Type B pancreatic cell (in vitro differentiated cells): ENCODE measurements around the gene SLC4A1. TPM values are rescaled to one million over a fixed set of nuclear protein-coding genes. Genes with fewer than 3 reads are reported as not detected.

Experiments
- DNase-seq: peaks from one replicate; pipeline ENCODE4 v3.0.0; 2021; ENCODE audit warnings: mixed read lengths; ENCODE audit not compliant: unreplicated experiment; ENCODE audit errors: extremely low spot score
- H3K27ac Mint-ChIP-seq: 2 replicates; pipeline ENCODE4 v1.8.0; 2021; ENCODE audit warnings: mild to moderate bottlenecking, mixed read lengths
- H3K27me3 Mint-ChIP-seq: 2 replicates; pipeline ENCODE4 v1.8.0; 2021; ENCODE audit warnings: mixed read lengths
- H3K36me3 Mint-ChIP-seq: 2 replicates; pipeline ENCODE4 v1.8.0; 2021; ENCODE audit warnings: mixed read lengths
- H3K4me1 Mint-ChIP-seq: one replicate; pipeline ENCODE4 v1.8.0; 2021; ENCODE audit warnings: mixed read lengths; ENCODE audit not compliant: unreplicated experiment
- H3K4me3 Mint-ChIP-seq: 2 replicates; pipeline ENCODE4 v1.8.0; 2021; ENCODE audit warnings: mild to moderate bottlenecking, mixed read lengths
- H3K9me3 Mint-ChIP-seq: 2 replicates; pipeline ENCODE4 v1.8.0; 2021; ENCODE audit warnings: mixed read lengths
- total RNA-seq: library from RNA; stranded (reverse); gene quantifications from 2 replicates; pipeline ENCODE4 v1.2.1, GENCODE V29; 2021; ENCODE audit warnings: low replicate concordance
- TF ChIP-seq, protein P1 (sequence below): fragments of 200-600 bp; sonication (generic); conservative IDR thresholded peaks from 2 replicates; pipeline ENCODE4 v1.5.0; 2021; ENCODE audit warnings: antibody characterized with exemption, mild to moderate bottlenecking

Gene SLC4A1
- total RNA-seq, 1 donor from 2014 or later: not detected

GRCh38 chr17:44205962-44206824 lies 61.7 kb downstream of the SLC4A1 start:
- Mint-ChIP-seq H3K27ac (peak overlapping the region; percentile 45), H3K27me3 (no peaks in the 10 kb centered on the region), H3K36me3 (peaks cover 8% of the 10 kb centered on the region), H3K4me3 (no peak overlapping the region), H3K9me3 (no peaks in the 10 kb centered on the region), H3K4me1 (peaks cover 12% of the 10 kb centered on the region)
- no peak for DNase-seq
- TF ChIP-seq, protein P1, sequence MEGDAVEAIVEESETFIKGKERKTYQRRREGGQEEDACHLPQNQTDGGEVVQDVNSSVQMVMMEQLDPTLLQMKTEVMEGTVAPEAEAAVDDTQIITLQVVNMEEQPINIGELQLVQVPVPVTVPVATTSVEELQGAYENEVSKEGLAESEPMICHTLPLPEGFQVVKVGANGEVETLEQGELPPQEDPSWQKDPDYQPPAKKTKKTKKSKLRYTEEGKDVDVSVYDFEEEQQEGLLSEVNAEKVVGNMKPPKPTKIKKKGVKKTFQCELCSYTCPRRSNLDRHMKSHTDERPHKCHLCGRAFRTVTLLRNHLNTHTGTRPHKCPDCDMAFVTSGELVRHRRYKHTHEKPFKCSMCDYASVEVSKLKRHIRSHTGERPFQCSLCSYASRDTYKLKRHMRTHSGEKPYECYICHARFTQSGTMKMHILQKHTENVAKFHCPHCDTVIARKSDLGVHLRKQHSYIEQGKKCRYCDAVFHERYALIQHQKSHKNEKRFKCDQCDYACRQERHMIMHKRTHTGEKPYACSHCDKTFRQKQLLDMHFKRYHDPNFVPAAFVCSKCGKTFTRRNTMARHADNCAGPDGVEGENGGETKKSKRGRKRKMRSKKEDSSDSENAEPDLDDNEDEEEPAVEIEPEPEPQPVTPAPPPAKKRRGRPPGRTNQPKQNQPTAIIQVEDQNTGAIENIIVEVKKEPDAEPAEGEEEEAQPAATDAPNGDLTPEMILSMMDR: peak; percentile 27

GRCh38 chr17:44204441-44204882 lies 63.5 kb downstream of the SLC4A1 start:
- TF ChIP-seq, protein P1: no peak

DNA sequence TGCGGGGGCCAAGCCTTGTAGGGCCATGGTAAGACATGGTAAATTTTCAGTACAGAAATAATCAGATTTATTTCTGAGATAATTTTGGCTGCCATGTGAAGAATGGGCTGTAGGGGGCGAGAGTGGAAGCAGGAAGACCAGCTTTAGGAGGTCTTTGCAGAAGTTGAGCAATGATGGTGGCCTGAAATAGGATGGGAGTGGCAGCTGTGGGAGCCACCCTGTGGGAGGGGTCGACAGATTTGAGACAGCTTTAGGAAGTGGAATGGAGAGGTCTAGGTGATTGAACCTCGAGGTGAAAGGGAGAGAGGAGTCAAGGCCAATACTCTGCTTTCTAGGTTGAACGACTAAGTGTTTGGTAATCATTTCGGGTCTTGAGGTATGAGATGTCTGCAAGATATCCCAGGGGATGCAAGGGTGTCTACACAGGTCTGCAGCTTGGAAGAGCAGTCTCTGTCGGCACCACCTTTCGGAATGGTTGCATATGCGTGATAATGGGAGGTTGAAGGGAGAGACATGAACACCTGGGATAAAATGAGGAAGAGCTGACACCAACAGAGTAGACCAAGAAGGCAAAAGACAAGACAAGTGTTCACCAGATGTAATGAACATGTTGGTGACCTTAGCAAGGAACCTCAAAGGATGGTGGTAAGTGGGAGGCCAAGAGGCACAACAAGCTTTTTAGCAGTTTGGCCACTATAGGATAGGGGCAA lies 64.0 kb downstream of the SLC4A1 start:
- TF ChIP-seq, protein P1: peak; percentile 80
- Mint-ChIP-seq H3K4me1 (peaks cover 12% of the 10 kb centered on the region), H3K36me3 (peaks cover 8% of the 10 kb centered on the region), H3K4me3 (peak overlapping the region; percentile 46), H3K27ac (peak overlapping the region; percentile 10), H3K27me3 (no peaks in the 10 kb centered on the region), H3K9me3 (no peaks in the 10 kb centered on the region)
- no peak for DNase-seq

More at GRCh38 chr17:44204441-44204882, 63.5 kb downstream of the SLC4A1 start:
- no peak for DNase-seq
- Mint-ChIP-seq H3K9me3 (no peaks in the 10 kb centered on the region), H3K27ac (no peak overlapping the region), H3K36me3 (peaks cover 8% of the 10 kb centered on the region), H3K27me3 (no peaks in the 10 kb centered on the region), H3K4me3 (no peak overlapping the region), H3K4me1 (peaks cover 12% of the 10 kb centered on the region)

DNA sequence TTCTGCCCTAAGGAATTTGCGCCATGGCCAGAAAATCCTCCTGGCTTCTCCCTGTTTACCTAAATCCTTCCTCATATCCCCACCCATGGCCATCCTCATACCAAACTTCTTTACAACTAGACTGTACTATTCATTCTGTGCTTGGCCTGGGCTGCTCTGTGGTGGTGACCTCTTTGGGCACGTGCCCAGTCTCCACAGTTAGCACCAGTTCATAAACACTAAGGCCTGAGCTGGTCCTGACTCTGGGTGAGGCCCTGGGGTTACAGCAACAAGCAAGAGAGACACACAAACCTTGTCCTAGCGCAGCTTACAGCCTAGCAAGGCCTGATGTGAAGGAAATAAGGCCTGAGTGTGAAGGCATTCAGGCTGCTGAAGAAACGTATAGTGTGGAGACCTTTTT lies 65.2 kb downstream of the SLC4A1 start:
- H3K9me3 Mint-ChIP-seq: no peaks in the 10 kb centered on the region
- peak overlapping the region; percentile 14 for H3K27ac Mint-ChIP-seq

DNA sequence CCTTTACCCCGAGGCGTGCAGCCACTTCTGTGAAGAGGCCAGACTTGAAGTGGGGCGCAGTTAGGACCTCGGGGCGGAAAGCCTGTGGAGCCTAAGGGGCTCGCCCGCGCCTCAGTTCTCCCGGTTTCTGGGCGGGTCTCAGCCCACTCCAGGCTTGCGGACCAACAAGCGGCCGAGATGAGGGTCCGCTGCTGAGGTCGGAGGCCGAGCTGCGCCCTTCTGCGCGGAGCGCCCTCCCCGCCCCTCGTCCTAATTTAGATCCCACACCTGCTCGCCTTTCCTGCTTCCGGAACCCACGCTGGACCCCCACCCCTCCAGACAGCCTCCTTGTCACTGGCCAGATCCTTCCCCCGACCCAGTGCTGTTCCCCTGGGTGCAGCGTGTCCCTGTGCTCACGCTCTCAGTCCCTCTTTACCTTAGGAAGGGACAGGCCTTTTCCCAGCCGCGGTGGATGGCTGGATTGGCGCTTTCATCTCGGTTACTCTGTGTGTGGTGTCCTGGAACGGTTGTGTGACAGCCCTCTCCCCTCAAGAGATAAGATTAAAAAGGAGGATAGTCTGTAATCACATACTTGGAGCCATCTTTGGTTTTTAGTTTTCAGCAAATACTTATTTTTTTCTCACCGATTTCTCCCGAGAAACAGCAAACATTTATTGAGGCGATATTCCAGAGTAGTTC lies 67.3 kb downstream of the SLC4A1 start:
- H3K27ac Mint-ChIP-seq: peak overlapping the region; percentile 95
- H3K36me3 Mint-ChIP-seq: peaks cover 5% of the 10 kb centered on the region
- peak overlapping the region; percentile 94 for H3K4me3 Mint-ChIP-seq
- no peaks in the 10 kb centered on the region for H3K9me3 Mint-ChIP-seq
- H3K27me3 Mint-ChIP-seq: no peaks in the 10 kb centered on the region
- H3K4me1 Mint-ChIP-seq: peaks cover 22% of the 10 kb centered on the region
- DNase-seq: no peak
- TF ChIP-seq, protein P1: no peak

More for the DNA sequence above, 65.2 kb downstream of the SLC4A1 start:
- DNase-seq: no peak
- H3K4me3 Mint-ChIP-seq: peak overlapping the region; percentile 35
- peaks cover 2% of the 10 kb centered on the region for H3K36me3 Mint-ChIP-seq
- TF ChIP-seq, protein P1: no peak
- peaks cover 19% of the 10 kb centered on the region for H3K4me1 Mint-ChIP-seq
- H3K27me3 Mint-ChIP-seq: no peaks in the 10 kb centered on the region
